Mesenteric fat pad (tissue), 1 donor: ENCODE results near the gene XKR7. TPM values are rescaled to one million over a fixed set of nuclear protein-coding genes. Genes with fewer than 3 reads are reported as not detected.
"Not testable (repeated sequence)": the region's sequence is repeated elsewhere in the genome, so short reads cannot be mapped to it uniquely, and the experiment has no call there.

Experiments used
- DNase-seq: peaks from one replicate; pipeline ENCODE4 v3.0.0-alpha.2; 2020; ENCODE audit warnings: low spot score
- total RNA-seq: library from RNA; stranded (reverse); fragmentation: NEBNext Ultra II Directional; extraction: Animal tissue kit (Norgen Biotek cat#: 25700); gene quantifications from one replicate; pipeline ENCODE4 v1.2.1, GENCODE V29; 2021
- donor health status: DM: yes; HTN: yes; CAD: no.

The XKR7 gene
- total RNA-seq, 1 donor from 2014 or later: not detected

DNA sequence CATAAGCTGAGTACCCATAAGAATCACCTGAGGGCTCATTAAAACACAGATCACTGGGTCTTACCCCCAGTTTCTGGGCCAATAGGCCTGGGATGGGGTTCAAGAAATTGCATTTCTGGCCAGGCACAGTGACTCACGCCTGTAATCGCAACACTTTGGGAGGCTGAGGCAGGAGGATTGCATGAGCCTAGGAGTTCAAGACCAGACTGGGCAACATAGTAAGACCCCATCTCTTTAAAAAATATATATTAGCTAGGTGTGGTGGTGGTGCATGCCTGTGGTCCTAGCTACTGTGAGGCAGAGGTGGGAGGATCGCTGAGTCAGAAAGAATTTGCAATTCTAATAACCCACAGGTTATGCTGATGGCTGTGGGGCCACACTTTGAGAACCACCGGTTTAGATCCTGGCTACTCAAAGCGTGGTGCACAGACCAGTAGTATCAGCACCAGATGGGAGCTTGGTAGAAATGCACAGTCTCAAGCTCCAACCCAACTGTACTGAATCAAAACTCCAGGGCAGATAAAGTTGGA lies 44.3 kb downstream of the XKR7 start:
- no peak for DNase-seq

DNA sequence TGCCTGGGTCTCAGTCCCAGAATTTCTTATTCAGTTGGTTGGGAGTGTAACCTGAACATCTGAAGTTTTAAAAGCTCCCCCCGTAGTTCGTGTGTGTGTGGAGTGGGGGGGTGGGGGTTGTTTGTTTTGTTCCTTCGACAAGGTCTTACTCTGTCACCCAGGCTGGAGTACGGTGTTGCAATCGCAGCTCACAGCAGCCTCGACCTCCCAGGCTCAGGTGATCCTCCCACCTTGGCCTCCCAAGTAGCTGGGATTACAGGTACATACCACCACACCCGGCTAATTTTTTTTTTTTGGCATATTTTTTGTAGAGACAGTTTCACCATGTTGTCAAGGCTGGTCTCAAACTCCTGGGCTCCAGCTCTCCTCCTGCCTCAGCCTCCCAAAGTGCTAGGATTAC lies 45.4 kb downstream of the XKR7 start:
- no peak for DNase-seq

DNA sequence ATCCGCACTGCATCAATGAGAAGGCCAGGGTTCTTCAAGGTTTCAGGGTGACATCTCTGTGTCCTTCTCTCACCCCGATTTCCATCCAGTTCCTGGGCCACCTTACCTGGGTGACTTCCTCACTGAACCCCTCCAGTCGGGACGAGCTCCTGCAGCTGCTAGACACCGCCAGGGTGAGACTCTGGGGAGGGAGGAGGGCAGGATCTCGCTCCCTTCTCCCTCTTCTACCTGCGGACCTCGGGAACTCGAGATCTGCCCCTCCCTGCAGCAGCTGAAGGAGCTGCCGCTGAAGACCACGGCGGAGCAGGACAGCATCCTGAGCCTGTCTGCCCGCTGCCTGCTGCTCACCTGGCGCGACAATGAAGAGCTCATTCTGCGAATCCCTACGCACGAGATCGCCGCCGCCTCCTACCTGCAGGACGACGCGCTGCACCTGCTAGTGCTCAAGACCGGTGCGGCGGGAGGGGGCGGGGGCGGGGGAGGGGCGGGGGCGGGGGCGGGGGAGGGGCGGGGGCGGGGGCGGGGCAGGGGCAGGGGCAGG lies 49.8 kb downstream of the XKR7 start:
- no peak for DNase-seq

DNA sequence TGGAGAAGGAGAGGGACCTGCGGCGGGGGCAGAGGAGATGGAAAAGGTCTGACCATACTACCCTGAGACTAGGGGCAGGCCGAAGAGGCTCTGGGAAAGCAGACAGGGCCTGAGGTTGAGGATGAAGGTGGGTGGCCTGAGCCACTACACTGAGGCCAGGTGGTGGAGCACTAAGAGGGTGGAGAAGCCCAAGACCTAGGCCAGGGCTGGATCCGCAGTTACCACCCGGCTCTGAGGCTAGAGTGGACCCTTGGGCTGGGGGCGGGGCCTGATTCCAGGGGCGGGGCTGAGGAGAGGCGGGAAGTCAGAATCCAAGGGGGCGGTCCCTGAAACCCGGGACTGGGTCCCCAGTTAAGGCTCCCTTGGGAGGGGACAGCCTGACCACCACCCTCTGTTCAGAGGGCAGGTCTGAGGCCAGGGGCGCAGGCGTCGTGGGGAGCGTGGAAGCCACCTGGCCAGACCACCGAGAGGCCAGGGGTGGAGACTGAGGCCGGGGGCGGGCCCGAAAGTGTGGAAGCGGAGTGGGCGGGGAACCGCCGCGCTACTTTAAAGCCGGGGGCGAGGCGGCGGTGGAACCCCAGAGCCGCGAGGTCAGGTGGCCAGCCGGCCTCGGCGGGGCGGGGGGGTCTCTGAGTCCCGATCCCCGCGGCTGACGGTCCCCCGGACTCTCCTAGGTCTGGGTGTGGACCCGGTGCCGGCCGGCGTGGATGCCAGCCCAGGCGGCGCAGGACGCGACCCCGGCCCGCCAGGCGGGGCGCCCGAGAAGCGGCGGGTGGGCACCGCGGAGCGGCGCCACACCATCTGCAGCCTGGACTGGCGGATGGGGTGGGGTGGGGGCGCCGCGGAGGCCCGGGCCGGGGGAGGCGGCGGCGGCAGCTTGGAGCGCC lies 50.6 kb downstream of the XKR7 start:
- DNase-seq: no peak

DNA sequence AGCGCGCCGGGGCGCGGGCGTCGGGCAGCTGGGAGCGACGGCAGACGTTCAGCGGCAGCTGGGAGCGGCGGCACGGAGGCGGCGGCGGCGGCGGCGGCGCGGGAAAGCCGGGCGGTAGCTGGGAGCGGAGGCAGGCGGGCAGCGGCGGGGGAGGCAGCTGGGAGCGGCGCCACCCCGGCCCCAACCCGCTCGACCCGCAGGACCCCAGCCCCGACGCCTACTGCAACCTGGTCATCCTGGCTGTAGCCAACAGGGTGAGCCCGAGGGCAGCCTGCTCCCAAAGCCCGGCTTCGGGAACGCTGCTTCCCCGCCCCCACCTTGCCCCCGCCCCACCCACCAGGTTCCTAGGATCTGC lies 51.2 kb downstream of the XKR7 start:
- no peak for DNase-seq

DNA sequence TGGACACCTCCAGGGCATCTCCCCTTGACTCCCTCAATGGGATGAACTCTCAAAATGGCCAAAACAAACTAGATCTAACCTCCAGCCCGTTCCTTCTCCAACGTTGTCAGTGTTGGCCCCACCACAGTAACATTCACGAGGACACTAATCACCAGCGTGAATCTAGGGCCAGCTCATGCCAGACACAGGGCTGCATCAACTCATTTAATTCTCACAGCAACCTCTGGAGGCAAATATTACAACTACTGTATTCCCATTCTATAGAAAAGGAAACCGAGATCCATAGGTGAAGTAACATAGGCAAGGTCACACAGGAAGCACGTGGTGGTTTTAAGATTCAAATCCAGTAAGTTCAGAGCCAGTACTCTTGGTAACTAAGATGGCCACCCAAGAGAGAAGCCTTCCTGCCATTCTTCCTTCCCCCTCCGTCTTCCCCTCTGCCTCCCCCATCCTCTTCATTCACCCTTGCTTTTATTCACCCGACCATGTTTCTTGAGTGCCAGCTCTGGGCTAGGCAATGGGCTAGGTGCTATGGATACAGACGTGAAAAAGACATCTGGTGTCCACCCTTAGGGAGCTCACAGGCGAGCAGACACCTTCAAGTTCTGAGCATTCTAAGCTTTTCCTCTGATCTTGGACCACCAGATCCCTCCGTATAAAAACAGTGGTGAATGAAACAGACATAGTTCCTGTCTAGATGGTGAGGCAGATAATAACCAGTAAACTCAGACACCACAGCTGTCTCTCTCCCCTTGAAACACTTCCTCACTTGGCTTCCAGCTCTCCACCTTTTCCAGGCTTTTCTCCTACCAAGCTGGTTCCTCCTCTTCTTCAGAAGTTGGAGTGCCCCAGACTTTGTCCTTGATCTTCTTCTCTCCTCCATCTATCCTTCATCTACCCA lies 51.9 kb downstream of the XKR7 start:
- DNase-seq: no peak

DNA sequence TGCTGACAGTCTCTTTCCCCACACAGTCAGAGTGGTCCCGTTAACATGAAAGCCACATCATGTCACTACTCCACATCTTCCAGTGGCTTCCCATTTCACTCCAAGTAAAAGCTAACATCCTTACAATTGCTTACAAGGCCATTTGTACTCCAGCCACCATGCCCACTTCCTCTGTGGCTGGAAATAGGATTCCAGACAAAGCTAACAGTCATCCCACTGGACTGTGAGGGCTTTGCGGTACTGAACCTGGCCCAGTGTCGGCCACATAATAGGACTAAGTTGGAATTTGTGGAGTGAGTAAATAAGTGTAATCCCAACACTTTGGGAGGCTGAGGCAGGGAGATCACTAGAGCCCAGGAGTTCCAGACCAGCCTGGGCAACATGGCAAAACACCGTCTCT lies 53.1 kb downstream of the XKR7 start:
- no peak for DNase-seq

DNA sequence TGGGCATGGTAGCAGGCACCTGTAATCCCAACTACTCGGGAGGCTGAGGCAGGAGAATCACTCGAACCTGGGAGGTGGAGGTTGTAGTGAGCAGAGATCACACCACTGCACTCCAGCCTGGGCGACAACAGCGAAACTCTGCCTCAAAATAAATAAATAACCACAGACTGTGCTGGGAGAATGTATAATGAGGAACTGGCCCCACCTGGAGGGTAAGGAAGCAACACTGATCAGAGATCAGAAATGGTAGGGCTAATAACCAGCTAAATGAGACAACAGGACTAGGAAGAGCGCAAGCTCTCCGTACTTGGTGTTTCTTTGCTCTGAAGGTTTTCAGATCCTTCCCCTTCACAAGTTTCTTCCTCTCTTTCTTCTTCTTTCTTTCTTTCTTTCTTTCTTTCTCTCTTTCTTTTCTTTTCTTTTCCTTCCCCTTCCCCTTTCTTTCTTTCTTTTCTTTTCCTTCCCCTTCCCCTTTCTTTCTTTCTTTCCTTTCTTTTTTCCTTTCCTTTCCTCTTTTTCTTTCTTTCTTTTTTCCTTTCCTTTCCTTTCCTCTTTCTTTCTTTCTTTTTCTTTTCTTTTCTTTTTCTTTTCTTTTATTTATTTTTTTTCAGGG lies 56.8 kb downstream of the XKR7 start:
- DNase-seq: no peak

DNA sequence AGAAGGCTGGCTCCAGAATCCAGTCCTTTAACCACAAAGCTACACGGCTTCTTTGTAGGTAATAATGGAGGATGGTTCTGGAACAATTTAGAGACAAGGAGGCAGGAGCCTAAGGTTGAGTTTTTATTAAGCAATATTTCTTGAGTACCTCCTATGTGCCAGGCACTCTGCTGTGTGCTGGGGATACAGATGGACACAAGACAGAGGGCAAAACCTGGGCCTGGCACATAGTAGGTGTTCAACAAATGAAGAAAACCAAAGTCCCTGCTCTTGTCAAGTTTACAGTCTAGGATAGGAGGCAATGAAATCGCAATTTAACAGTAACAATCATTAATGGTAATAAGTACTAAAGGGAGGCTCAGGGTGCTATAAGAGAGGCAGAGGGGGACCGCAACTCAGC lies 59.7 kb downstream of the XKR7 start:
- no peak for DNase-seq

DNA sequence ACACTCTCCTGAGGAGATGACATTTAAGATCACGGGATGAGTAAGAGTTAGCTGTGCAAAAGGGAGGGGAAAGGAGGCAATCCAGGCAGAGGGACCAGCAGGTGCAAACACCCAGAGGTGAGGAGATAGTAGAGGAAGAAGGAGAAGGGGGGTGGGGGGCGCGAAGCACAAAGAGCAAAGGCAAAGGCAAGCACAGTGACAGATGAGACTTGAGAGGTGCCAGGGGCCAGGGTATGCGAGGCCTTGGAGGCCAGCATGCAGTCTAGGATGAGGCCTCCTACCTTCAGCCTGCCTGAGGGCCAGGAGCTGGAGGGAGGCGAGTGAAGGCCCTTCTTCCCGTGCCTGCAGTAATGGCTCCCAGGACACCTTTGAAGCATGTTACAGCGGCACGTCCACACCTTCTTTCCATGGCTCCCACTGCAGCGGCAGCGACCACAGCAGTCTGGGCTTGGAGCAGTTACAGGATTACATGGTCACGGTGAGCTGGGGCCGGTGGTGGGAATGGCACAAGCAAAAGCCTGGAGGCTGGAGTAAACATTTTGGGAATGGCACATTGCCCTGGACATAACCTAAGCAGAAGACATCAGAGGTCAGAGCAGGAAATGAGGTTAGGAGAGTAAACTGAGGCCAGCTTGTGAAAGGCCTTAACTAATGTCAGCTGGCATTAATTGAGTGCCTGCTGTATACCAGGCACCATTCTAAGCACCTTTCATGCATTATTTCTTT lies 60.9 kb downstream of the XKR7 start:
- no peak for DNase-seq

DNA sequence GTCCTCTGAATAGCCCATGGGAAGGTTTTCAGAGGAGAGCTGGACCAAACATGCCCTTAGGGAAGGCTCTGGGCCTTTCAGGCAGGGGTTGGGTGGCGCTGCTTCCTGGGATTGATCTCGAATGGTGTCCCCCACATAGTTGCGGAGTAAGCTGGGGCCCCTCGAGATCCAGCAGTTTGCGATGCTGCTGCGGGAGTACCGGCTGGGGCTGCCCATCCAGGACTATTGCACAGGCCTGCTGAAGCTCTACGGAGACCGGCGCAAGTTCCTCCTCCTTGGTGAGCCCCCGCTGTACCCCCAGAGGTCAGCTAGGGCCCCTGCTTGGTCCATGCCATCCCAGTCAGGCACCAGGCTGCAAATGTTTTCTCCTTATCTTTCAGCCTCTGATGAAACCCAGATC lies 61.6 kb downstream of the XKR7 start:
- no peak for DNase-seq

DNA sequence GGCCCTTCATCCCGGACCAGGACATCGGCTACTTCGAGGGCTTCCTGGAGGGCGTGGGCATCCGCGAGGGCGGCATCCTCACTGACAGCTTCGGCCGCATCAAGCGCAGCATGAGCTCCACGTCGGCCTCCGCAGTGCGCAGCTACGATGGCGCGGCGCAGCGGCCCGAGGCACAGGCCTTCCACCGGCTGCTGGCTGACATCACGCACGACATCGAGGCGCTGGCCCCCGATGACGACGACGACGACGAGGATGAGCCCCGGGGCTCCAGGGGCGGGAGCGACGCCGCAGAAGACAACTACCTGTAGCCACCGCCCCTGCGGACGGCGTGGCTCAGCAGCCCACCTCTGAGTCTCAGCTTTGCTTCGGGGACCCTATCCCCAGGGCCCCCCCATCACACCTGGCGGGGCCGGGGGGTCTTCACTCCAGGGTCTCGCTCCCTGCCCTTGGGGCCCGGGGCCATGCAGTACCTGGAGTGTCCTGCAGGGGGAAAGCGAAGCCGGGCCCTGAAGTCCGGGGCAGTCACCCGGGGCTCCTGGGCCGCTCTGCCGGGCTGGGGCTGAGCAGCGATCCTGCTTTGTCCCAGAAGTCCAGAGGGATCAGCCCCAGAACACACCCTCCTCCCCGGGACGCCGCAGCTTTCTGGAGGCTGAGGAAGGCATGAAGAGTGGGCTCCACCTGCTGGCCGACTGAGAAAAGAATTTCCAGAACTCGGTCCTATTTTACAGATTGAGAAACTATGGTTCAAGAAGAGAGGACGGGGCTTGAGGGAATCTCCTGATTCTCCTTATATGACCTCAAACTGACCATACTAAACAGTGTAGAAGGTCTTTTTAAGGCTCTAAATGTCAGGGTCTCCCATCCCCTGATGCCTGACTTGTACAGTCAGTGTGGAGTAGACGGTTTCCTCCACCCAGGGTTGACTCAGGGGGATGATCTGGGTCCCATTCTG lies 63.3 kb downstream of the XKR7 start:
- DNase-seq: no peak

DNA sequence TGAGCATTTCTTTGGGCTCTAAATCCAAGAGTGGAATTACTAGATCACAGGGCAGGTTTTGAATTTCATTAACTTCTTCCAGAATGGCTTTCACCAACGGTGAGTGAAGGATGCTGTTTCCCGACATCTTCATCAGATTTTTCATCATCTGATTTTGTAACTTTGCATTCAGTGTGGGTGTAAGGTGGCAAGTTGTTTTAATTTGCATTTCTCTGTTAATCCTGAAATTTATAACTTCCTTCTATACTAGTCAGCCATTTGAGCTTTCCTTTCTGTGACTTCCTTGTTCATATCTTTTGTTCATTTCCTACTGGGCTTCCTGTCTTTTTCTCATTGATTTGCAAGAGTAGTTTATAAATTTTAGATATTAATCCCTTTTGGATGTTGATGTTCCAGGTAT lies 65.4 kb downstream of the XKR7 start:
- no peak for DNase-seq

DNA sequence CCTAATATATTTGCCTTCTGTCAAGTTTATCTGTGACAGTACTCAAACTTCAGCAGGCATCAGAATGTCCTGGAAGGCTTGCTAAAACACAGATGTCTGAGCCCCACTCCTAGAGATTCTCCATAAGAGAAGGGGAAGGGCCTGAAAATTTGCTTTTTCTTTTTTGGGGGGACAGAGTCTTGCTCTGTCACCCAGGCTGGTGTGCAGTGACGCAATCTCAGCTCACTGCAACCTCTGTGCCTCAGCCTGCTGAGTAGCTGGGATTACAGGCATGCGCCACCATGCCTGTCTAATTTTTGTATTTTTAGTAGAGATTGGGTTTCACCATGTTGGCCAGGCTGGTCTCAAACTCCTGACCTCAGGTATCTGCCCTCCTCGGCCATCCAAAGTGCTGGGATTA lies 65.8 kb downstream of the XKR7 start:
- DNase-seq: not testable (repeated sequence)

DNA sequence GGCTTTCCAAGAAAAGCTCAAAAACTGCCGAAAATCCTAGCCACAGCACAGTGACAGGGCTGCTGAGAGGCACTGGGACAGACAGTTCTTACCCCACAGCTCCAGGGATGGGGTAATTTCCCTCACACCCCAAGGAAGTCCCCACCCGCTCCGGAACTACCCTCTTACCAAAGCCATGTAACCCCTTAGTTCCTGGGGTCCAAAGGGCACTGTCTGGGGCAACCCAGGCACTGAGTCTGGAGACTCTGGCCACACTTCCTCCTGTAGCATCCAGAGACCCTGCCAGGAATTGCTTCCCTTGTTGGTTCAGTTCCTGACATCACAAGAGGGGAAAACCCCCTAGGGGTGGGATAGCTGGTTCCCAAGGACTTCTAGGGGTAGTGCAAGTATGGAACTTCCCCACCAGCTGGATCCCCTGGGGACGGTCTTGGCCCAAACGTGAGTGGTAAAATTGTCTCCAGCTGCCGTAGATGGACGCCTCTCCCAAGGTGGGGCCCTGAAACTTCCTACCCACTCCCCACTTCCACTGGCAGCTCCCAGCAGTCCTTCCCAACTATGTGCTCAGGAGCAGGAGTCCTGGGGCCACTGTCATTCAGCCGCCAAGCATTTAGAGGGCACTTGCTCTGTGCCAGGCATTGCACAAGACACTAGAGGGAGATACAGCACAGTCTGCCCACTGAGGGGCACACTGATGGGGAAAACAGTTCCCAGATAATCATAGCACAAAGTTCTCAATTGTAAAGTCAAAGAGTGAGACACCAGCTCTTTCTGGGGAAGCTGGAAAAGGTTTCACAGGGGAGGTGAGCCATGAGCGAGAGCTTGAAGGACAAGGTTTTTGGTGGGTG lies 66.9 kb downstream of the XKR7 start:
- DNase-seq: no peak

DNA sequence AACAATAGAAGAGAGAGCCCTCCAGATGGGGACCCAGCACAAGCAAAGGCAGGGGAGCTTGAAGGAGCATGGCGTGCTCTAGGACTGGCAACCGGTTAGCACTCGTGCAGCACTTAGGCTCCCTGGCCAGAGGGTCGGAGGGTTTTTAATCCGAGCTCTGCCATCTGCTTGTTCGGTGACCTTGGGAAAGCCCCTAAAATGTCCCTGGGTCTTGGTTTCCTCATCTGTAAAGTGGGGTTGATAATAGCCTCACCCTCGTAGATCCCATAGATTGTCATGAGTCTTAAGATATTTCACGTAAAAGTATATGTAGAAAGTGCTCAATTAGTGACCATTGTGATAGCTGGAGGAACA lies 67.5 kb downstream of the XKR7 start:
- no peak for DNase-seq

DNA sequence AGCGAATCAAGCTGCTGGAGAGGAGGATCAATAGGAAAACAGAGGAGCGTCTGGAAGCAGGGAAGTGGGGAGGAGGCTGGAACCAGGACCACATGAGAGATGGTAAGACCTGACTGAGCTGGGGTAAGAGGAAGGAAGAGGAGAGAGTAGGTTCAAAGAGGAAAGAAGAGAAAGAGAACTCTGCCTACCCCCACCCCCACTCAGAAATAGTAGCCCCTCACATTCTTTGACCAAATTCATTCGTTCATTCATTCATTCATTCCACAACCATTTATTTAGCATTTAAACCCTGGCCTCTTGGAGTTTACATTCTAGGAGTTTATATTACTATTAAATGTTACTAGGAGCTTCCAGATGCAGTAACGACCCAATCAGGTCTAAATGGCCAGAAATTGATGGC lies 68.3 kb downstream of the XKR7 start:
- DNase-seq: no peak

DNA sequence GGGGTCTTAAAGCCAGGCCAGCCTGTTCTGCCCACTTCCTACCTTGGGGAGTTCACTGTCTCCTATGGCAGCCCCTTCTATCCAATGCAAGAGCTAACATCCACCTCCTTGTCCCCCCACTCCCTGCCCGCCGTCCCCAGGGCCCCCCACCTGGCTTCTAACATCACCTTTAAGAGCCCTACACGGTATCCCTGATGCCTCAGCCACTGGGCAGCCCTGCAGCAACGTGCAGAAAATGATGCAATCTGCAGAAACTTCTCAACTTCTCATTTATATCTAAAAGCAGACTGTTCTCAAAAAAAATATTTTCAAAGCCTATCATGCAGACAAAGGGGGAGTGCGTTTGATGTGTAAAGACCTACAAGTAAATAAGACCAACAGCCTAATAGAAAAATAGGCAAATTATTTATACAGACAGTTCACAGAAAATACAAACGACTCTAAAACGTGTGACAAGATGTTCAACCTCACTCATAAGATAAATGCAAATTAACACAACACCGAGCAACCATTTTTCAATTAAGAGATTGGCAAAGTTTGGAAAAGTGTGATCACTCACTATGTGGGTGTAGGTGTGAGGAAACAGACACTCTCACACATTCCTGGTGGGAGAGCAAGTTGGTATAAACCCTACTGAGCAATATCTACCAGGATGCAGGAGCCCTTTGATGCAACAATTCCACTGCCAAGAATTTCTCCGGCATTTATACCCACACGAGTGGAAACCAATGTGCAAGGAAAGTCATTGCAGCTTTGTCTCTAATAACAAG lies 69.0 kb downstream of the XKR7 start:
- no peak for DNase-seq
